Stimulated activated CD4-positive, alpha-beta T cell treated with anti-CD3 and anti-CD28 coated beads, Interleukin-15, amount 100 ng/mL, for 48 hours (primary cell): ENCODE measurements around the gene C10orf95.

Experiments used
- DNase-seq, 2 donors: peaks; one replicate each; pipeline ENCODE4 v3.0.0-alpha.2; 2020; ENCODE audit warnings: low read depth in 2 of 2

C10orf95 gene

DNA sequence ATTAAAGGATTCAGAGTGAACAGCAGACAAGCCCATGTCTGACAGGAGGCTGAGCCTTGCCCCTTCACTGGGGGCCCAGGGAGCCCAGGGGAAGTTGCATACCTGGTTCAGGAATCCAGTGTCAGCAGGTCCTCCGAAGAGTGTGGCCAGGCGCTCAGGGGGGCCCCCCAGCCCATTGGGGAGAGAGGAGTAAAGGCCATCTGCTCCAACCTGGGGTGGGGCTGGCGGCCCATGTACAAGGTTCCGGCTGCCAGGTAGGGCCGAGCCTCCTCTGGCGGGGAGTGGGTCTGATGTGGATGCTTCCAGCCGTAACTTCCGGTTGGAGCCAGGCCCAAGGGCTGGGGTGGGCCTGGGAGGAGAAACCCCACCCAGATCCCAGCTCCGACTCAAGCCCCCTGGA, 35.1 kb downstream of the C10orf95 start:
- DNase-seq, result no peak

DNA sequence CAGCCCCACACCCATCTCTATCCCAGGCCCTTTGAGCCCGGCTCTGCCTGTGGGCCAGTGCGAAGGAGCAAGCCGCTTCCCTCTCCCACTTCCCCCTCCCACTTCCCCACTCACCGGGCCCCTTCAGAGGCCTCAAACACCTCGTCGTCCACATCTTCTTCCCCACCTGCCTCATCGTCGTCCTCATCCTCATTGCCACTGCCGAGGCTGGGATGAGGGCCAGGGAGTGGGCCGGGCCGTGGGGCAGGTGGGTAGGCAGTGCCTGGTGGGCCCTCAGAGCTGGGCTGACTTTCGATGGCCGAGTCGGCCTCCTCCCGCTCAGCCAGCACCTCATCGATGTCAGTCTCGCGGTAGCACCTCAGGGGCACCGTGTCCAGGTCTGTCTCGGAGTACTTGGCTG, 36.6 kb downstream of the C10orf95 start:
- no peak for DNase-seq

DNA sequence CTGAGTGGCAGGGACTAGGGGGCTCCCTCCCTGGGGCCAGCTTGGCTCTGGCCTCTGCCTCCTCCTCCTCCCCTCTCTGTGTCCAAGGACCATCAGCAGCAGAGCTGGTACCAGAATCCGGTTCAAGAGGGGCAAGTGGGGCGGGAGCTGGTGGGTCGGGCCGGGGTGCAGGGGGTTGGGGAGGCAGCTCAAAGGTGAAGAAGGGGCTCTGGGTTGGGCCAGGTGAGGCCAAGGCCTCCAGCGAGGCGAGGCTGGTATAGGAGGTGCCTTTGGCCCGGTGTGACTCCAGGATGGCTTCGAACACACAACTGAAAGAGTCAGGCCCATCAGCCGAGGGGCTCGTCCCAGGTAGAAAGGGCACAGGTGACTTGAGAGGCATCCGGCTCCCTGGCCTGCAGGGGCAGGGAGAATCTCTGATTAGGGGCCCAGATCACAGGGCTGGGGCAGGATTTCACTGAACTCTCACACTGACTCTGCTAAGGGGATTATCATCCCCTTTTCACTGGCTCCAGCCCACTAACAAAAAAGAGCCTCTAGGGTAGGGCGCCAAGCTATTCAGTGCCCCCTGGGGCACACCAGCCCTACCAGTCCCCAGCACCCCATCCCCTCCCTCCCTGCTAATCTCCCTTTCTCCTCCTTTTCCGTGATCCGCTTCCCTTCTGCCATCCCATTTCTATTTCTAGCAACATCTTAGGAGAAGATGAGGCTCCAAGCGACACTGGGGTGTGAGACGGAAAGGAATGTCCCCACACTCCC, 37.4 kb downstream of the C10orf95 start:
- DNase-seq, result no peak

DNA sequence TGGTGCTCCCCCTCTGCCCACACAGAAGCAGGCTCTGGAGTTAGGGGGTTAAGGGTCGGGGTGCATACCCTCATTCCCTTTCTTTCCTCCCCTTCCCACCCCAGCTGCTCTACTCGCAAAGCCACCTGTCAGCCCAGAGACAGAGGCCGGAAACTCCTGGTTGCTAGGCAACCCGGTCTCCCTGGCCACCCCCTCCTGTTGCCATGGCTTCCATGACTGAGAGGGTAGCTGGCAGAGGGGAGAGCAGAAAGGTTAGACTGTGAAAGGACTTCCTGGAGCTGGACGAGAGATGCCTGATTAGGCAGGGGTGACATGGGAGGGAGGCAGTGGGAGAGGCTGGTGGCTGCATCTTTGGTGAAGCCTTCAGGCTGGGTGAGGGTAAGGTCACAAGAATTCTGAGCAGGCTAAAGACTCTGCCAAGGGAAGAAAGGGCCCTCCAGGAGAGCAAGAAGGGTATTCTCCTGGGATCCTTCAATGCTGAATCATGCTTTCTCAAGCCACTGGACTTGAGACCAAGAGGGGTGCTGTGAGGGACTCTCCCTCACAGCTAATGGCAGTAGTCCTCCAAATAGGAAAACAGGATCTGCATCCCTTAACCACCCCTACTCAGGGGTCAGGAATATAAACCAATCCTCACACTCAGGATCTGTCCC, 38.2 kb downstream of the C10orf95 start:
- no peak for DNase-seq

DNA sequence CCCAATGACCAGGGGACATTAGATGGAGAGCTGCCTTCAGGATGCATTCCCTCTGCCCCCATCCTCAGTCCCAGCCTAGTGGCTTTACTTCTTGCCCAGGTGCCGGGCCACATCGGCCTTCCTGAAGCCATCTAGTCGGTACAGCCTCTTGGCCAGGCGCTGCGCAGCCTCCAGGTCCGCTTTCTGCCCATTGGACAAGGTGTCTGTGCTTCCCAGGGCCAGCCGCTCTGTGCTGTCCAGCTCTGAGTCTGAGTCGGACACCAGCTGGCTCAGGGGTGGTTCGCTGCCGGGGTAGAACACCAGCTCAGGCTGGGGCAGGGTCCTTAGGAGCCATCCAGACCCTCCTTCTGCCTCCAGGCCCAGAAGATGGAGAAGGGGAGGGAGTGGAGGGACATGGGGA, 39.0 kb downstream of the C10orf95 start:
- no peak for DNase-seq

DNA sequence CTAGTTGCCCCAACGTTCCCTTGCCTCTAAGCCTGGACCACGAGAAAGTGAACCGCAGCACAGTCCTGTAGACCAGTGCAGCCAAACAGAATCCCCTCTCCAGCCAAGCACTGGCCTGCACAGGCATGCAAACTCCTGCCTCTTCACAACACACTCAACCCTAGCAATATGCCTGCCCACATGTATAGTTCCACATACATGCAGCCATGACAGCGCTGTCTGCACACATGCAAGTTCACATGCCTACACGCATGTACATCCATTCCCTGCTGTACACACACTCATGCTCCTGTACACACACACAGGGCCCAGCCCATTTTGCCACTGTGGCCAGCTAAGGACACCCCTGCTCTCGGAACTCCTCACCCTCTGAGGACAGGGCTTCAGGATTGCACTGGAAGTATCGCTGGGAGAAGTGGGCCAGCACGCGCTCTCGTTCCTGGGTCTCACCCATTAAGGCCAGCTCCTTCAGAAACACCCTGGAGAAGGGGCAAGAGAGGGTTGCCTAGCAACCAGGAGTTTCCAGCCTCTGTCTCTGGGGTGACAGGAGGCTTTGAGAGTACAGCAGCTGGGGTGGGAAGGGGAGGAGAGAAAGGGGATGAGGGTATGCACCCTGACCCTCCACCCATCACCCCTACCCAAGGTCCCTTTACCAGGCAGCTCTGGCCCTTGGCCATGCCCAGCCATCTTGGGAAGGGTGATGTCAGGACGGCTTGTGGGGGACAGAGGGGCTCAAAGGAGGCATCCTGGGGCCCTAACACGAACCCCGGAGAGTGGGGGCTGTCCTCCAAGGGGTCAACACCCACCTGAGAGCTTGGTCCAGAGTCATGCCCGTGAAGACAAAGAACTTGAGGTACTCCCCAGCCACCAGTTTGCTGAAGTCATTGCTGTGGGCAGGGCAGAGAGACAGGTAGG, 39.7 kb downstream of the C10orf95 start:
- DNase-seq, result no peak

DNA sequence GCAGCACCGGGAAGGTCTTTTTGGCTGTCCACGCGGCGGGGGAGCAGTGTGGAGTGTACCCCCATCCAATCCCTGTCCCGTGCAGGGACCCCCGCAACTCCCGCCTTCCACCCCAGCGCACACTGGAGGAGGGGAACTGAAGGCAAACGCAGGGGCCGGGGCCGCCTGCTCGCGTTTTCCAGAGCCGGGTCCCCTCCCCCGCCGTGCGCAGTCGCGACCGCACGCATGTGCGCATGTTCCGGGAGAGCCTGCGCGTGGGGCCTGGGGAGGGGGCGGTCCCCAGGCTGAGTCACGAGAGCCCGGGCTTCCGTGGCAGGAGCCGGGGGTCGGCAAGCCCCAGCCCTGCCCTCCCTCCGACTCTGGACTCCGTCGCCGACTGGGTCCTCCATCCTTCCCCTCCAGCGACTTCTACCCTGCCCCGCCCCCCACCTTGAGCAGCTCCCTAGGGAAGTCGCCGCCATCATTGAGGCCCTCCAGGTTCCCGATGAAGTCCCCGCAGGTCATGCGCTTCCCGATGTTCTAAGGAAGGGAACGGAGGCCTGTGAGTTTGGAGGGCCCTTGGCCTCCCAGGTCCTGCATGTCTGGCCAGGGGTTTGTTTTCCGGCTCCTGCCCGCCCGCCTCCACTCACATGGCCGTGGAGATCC, 40.8 kb downstream of the C10orf95 start:
- peak in 1 of 2 donors; percentile 64 for DNase-seq

DNA sequence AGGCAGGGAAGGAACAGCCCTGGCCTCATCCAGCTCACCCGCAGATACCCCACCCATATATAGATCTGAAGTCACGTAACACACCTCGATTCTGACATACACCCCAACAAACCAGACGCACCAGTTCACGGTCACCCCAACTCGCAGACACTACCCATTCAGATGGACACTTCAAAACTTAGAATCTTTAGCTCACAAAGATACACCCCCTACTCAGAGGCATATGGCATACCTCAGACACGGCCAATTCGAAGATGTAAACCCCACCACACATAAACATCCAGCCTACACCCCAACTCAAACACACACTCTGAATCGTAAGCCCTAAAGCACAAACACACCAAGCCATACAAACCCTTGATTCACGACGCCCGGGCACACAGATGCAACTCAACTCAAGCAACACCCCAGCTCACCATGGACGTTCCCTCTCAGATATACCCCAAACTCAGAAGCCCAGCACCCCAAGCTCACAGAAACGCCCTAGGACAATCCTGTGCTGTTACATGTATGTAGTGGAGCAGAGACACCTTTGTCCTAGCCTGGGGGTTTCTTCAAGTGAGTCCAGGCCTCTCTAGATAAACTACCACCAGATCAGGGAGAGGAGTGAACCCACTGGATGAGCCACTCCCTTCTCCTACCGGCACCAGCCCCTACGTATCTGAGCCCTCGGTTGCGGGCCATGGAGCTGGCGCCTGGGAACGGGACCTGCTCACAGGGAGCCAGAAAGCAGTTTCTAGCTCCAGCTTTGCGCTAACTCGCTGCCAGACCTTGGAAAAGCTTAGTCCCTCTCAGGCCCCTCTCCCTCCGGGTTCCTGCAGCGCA, 41.5 kb downstream of the C10orf95 start:
- DNase-seq, result no peak

DNA sequence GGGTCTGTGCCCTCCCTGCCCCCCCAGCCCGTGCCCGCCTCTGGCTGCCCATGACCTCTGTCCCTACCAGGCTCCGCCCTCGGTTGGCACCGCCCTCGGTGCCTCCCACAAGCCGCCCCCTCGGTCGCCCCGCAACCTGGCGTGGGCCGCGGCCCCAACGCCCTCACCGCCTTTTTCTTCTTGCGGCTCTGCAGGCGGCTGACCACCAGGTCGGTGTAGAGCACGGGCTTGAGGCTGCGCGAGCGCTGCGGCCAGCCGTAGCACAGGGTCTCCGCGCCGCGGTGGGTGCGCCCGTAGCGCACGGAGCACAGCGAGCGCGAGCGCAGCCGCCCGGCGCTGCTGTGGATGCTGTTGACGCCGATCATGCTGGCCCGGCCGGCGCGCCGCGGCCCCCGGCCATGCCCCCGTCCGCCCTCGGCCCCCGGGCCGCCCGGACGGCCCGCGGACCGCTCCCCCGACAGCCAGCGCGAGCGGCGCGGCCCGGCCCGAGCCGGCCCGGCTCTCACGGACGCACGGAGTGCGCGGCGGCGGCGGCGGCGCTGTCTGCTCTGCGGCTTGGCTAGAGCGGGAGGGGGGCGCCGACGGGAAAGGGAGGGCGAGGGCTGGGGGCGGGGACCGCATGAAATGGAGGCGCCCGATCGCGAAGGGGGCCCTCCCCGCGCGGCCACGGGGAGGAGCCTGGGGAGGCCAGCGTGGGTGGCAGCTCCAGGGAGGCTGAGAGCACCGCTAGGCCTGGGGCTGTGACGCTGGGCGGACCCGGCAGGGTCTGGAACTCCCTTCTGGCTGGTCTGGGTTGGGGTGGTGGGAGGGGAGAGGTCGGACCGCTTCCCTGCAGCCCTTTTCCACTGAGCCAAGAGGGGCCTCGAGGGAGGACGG, 42.4 kb downstream of the C10orf95 start:
- DNase-seq, result peak; percentile 61 to 80

DNA sequence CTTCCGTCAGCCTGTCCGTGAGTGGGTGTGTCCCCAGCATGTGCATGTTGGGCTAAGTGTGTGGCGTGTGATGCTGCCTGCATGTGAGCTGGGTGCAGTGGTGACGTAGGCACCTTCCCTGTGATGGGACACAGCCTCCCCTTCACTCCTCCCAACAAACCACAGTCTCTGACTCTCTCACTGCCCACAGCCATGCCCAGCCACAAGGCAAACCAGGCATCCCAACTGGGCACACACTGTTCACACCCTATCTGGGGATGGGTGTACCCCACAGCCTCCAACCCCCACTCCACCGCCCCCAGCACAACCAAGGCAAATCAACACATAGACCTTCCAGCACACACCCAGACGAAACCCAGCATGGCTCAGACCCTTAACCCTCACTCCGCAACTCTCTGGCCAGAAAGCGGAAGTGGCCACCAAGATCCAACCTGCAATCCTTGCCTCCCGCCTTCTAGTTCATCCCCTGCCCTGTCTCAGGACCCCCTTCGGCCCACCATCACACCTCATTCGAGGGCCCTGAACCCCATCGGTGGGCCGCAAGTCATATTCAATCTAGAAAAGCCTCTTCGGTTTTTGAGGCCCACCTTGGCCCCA, 43.1 kb downstream of the C10orf95 start:
- DNase-seq, result no peak

DNA sequence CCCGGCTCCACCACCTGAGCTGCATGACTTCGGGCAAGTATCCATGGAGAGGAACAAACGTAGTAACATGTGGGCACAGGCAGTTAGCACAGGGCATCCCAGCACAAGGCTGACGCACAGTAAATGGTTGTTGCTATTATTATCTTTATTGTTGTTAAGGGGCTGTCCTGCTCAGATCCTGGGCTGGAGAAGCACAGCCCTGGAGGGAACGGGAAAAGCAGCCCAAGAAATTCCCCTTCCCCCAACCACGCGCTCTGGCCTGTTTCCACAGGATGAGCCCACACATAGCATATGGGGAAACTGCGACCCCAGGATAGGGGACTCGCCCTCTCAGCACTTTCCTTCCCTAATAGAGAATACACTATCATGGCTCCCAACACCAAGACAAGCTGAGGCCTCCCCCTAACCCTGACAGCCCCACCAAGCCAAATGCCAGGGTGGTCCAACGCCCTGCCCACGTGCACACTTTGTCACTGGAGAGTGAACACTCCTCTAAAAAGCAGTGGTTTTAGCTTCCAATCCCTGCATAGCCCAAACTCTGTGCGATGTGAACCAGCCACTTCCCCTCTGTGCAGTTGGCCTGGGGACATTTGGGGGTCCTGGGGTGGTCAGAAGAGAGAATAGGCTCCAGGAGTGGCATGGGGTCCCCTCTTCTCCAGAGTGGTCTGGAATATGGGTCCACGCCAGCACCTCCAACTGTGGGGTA, 43.8 kb downstream of the C10orf95 start:
- DNase-seq, result no peak

DNA sequence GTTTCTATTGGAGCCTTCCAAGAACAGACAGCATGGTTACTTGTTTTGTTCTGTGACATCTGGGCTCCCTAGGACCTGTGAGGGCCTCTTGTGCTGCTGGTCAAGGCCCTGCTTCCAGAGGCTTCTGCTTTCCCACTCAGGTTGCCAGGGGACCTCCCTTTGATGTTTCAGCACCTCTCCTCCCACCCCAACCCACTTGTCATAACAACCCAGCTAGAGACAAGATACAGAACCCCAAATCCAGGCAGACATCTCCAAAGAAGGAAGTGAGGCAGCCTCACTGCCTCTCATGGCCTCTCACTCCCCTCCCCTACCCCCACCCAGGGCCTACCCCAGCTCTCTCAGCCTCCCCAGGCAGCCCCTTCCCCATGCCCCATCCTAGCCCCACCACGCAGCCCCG, 44.5 kb downstream of the C10orf95 start:
- DNase-seq, result no peak

DNA sequence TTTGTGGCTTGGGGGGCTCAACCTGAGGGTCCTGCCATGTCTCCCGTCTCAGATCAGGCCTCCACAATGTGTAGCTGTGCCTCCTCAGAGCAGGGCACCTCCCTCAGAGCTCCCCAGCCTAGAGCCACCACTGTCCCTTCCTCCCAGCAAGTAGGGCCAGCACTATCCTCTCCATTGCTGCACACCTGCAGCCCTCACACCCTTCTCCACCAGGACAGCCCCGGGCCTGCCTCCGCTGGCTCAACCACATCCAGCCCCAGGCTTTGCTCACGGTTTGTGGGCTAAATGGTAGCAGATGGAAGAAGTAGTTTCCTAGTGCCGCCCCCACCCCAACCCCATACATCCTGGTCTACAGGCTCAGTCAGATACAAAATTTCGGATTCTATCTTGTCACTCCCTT, 45.7 kb downstream of the C10orf95 start:
- DNase-seq, result no peak

DNA sequence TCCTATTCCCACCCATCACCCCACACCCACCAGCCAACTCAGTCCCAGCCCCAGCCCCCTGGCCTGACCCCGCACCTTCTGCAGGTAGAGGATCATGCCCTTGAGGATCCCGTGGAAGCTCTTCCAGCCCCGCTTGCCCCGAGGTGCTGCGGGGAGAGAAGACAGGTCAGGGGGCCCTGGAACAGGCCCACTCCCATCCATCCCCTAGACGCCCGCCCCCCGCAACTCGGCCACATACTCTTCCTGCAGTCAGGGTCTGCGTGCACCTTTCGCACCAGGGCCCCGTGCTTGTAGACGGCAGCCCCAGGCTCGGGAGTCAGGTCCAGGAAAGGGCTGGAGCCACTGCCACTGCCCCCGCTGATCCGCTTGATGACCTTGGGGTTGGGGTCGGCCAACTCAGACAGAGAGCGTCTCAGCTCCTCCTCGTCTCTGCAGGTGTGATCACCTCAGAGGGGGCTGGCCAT, 46.2 kb downstream of the C10orf95 start:
- DNase-seq, result no peak

DNA sequence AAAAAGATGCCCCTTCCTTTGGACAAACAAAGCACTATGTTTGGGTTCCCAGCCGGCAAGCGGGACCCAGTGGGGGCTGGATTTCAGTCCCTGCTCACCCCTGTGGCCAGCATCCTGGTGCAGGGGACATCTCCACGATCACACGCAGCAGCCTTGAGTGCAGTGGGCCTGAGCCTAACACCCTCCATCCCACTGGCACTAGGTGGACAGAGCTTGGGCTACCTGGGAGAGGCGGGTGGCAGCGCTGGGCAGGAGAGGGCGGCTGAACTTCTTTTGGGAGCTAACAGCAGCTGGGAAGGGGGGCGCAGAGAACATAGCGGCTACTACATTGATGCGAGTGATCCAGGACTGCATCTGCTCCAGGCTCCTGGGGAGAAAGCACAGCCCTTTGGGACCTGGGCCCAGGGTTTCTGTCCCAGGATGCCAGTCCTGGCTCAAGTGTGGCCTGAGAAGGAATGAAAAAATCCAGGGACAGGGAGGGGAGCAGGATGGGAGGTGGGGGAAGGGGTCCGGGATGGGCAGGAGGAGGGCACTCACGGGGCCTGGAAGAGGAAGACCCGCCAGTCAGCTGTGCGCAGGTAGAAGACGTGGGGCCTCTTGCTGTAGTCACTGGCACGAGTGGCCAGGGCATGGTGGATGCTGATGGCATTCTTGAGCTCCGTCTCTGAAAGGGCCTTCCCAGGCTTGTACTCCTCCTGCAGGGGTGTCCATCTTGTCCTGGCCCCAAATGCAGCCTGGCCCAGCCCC, 46.8 kb downstream of the C10orf95 start:
- no peak for DNase-seq

DNA sequence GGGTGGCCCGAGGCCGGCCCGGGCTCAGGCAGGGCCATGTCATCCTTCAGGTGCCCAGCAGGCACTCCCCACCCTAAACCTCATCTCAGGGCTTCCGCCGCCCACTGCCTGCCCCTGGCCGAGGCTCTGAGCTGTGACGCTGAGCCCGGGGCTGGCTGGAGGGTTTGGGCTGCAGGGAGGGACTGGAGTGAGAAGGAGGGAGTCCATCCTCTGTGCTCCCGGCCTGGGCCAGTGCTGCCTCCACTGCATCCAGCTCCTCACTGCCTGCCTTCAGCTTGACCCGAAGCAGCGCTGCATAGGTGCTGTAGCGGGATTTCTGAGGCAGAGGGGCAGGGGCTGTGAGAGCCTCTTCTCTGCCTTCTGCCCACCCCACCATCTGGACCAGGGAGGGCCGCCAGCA, 48.2 kb downstream of the C10orf95 start:
- no peak for DNase-seq

DNA sequence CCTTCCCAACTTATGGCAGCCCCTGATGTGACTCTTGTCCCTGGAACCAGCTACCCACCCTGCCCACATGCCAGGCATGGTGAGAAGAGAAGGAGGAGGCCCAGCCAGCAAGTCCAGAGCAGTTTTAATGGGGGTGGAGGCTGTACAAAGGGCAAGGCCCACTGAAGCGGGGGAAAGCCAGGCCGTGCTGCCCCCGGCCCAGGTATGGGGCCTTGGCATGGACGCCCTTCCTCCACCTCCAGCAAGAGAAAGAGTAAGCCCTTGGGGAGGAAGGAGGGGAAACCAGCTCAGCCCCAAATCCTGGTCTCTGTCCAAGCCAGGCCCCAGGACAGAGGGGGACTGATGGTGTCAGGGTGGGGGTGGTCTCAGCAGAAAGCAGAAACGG, 48.8 kb downstream of the C10orf95 start:
- DNase-seq, result no peak
